Heart left ventricle (tissue), 16 donors: ENCODE data around the gene MFSD8. TPM values are rescaled to one million over a fixed set of nuclear protein-coding genes. Genes with fewer than 3 reads are reported as not detected.
"Not testable (repeated sequence)": the region's sequence is repeated elsewhere in the genome, so short reads cannot be mapped to it uniquely, and the experiment has no call there.

Experiments
- ATAC-seq, 4 donors: fragments of 200-7000 bp; cut with Tn5 transposase; one replicate each; pipeline ENCODE4 v1.9.1; 2020 to 2022; ENCODE audit warnings: moderate library complexity in 4 of 4, mild to moderate bottlenecking in 3 of 4, moderate number of reproducible peaks in 1 of 4
- DNase-seq, 5 donors: peaks; one replicate each; pipeline ENCODE4 v3.0.0-alpha.2; 2020
- H3K27ac ChIP-seq, 12 donors: fragments of 200-600 bp; sonication (generic) in 4 of 12; one replicate each; pipeline versions ENCODE4 v1.5.0 to v1.8.0; 2016 to 2022; ENCODE audit warnings: mild to moderate bottlenecking in 2 of 12
- H3K27me3 ChIP-seq, 9 donors: fragments of 200-600 bp; sonication (generic) in 2 of 9; one replicate each; pipeline versions ENCODE4 v1.5.1 to v1.8.0; 2016 to 2022; ENCODE audit warnings: mild to moderate bottlenecking in 3 of 9
- H3K36me3 ChIP-seq, 9 donors: fragments of 200-600 bp; sonication (generic) in 2 of 9; one replicate each; pipeline versions ENCODE4 v1.5.0 to v1.8.0; 2018 to 2022; ENCODE audit warnings: mild to moderate bottlenecking in 2 of 9
- H3K4me1 ChIP-seq, 12 donors: fragments of 200-600 bp; sonication (generic) in 4 of 12; one replicate each; pipeline versions ENCODE4 v1.5.0 to v1.8.0; 2016 to 2022; ENCODE audit warnings: mild to moderate bottlenecking in 3 of 12
- H3K4me3 ChIP-seq, 12 donors: fragments of 200-600 bp; sonication (generic) in 4 of 12; one replicate each; pipeline versions ENCODE4 v1.5.0 to v1.8.0; 2017 to 2022; ENCODE audit warnings: mild to moderate bottlenecking in 9 of 12, moderate library complexity in 4 of 12
- H3K9me3 ChIP-seq, 12 donors: fragments of 200-600 bp; sonication (generic) in 4 of 12; one replicate each; pipeline versions ENCODE4 v1.5.0 to v1.8.0; 2016 to 2022; ENCODE audit warnings: mild to moderate bottlenecking in 1 of 12
- CTCF ChIP-seq, 12 donors: fragments of 200-600 bp; sonication (generic) in 4 of 12; IDR thresholded peaks; one replicate each; pipeline versions ENCODE4 v1.5.0 to v1.8.0; 2018 to 2022; ENCODE audit warnings: antibody characterized with exemption in 12 of 12, mild to moderate bottlenecking in 5 of 12
- POLR2A ChIP-seq, 2 donors: fragments of 450-650 bp; IDR thresholded peaks; one replicate each; pipeline ENCODE4 v1.6.1; 2017; ENCODE audit warnings: antibody characterized with exemption in 2 of 2, mild to moderate bottlenecking in 2 of 2, moderate library complexity in 2 of 2
- WGBS, 4 donors: extraction: QIAGEN DNeasy Blood & Tissue Kit in 2 of 4; methylation state at CpG; one replicate each; pipeline versions ENCODE4 v1.1.5 to v1.1.7; 2013 to 2018; 5-methylcytosine and 5-hydroxymethylcytosine counted together
- intact Hi-C, 10 donors: fragments of 100-400 bp; cut with DNase I; formaldehyde crosslinking; loops; one replicate each; pipeline versions ENCODE4 v1.11.1 to v1.14.2; 2022
- polyA plus RNA-seq, 2 donors: library from polyadenylated mRNA; stranded (reverse); fragments of 200-250 nt; gene quantifications; one replicate each; pipeline ENCODE4 v1.2.3, GENCODE V29; 2013
- total RNA-seq, 9 donors: library from RNA; depleted of rRNA in 2 of 9; stranded (reverse); fragments of >200 nt in 2 of 9; fragmentation: NEBNext Ultra II Directional in 3 of 9; extraction: Animal tissue kit (Norgen Biotek cat#: 25700) in 3 of 9; gene quantifications; one replicate each; pipeline versions ENCODE4 v1.1.0 to v1.2.4, GENCODE V29; 2016 to 2023
- donor health status: ischemic (EF 13 %, LVEDD 7.1; RV severe dilation, severe dysfunction).
- donor health status: healthy with polysubstance abuse.
- donor health status: DM: no; HTN: yes; CAD: no.
- donor health status: DM: no; HTN: no; CAD: no.
- donor health status: ischemic (EF 25% LVEDD 6.9; RV normal size, moderate dysfunction).
- donor health status: ischemic (EF 25% LVEDD 5.7; RV mildly dilated, moderate dysfunction).
- donor health status: healthy.
- donor health status: DM: yes; HTN: yes; CAD: no.
- donor health status: ischemic (EF 35%, LVEDD 5.7; RV mildly dilated, moderate dysfunction).
- donor health status: nonischemic (EF 11% LVEDD 7.7; RV severe dilation, severe dysfunction).
- donor health status: DM: yes; HTN: yes; CAD: no.
- donor health status: PGD.
- donor health status: ischemic (EF 29% LVEDD 5.4; RV normal size, mild dysfunction).
- donor health status: nonischemic (EF 23%, LVEDD 6.1; RV moderate dilation, normal function).

The MFSD8 gene
- total and polyA plus RNA-seq, 11 donors = 4.1 to 17.4 (median 9.7) TPM

GRCh38 chr4:127965803-127966175 lies 816 bp upstream of the MFSD8 start:
- no peak for TF ChIP-seq POLR2A (IDR thresholded peaks at IDR 0.05)
- no peak for TF ChIP-seq CTCF (IDR thresholded peaks at IDR 0.05)
- ATAC-seq = peak in 3 of 4 donors; percentile 6 to 27 (median 25)

GRCh38 chr4:127964426-127965061 lies 429 bp downstream of the MFSD8 start:
- H3K27ac ChIP-seq = peak overlapping the region; percentile 85 to 97 (median 94)
- intact Hi-C loops = loop anchor here in 6 of 10 donors (2.0 to 10.0 kb wide), 6 partner anchors 80 to 182 kb away; partner anchors contain the start of genes PLK4 (in 5 of the 6), HSPA4L (in 4 of the 6) and LARP1B (in 1 of the 6)
- peak; percentile 13 to 39 (median 28) for ATAC-seq
- DNase-seq = peak in 3 of 5 donors; percentile 22 to 69 (median 32)
- H3K4me3 ChIP-seq = peak overlapping the region; percentile 73 to 94 (median 80)
- H3K27me3 ChIP-seq, H3K36me3 ChIP-seq, H3K9me3 ChIP-seq: not testable (repeated sequence)
- 1 to 5% (median 4%) methylated on average over 5 to 41 of the region's 41 CpGs for WGBS, 4 donors
- H3K4me1 ChIP-seq = peaks cover 0 to 42% (median 16%) of the 10 kb centered on the region in 12 donors

More at GRCh38 chr4:127965803-127966175, 816 bp upstream of the MFSD8 start:
- H3K9me3 ChIP-seq = no peaks in the 10 kb centered on the region
- DNase-seq = peak in 4 of 5 donors; percentile 51 to 58 (median 54)
- no peaks in the 10 kb centered on the region for H3K36me3 ChIP-seq
- H3K27ac ChIP-seq = peak overlapping the region; percentile 85 to 97 (median 94)
- H3K27me3 ChIP-seq = no peaks in the 10 kb centered on the region
- WGBS, 4 donors = 0 to 3% (median 1%) methylated on average over 4 to 15 of the region's 15 CpGs
- H3K4me3 ChIP-seq = peak overlapping the region; percentile 73 to 94 (median 80)
- H3K4me1 ChIP-seq = peaks cover 0 to 49% (median 16%) of the 10 kb centered on the region in 12 donors
- intact Hi-C loops = loop anchor here in 6 of 10 donors (2.0 to 10.0 kb wide), 6 partner anchors 81 to 183 kb away; partner anchors contain the start of genes HSPA4L (in 4 of the 6), PLK4 (in 4 of the 6) and LARP1B (in 1 of the 6)

GRCh38 chr4:127963633-127964398 lies 1.2 kb downstream of the MFSD8 start:
- Histone ChIP-seq H3K4me3 (peak overlapping the region; percentile 73 to 94 (median 80)), H3K4me1 (peaks cover 0 to 37% (median 13%) of the 10 kb centered on the region in 12 donors), H3K27ac (peak overlapping the region in 9 of 12 donors; percentile 93 to 97 (median 96))
- intact Hi-C loops = loop anchor here in 6 of 10 donors (2.0 to 10.0 kb wide), 4 partner anchors 79 to 181 kb away; partner anchors contain the start of genes HSPA4L (in 4 of the 6) and PLK4 (in 4 of the 6)
- DNase-seq, H3K27me3 ChIP-seq, ATAC-seq, H3K9me3 ChIP-seq, H3K36me3 ChIP-seq: not testable (repeated sequence)
- 52 to 79% (median 64%) methylated on average over 18 to 35 of the region's 35 CpGs for WGBS, 4 donors

GRCh38 chr4:127959794-127960193 lies 5.2 kb downstream of the MFSD8 start:
- no peak overlapping the region for H3K27ac ChIP-seq
- H3K27me3 ChIP-seq = no peaks in the 10 kb centered on the region
- ATAC-seq (no peak), DNase-seq (no peak)
- WGBS, 4 donors = 54 to 76% (median 62%) methylated on average over 1 of the region's 1 CpG
- H3K4me1 ChIP-seq = peaks cover 0 to 14% (median 0%) of the 10 kb centered on the region in 12 donors
- intact Hi-C loops = loop anchor here in 5 of 10 donors (5.0 to 10.0 kb wide), 3 partner anchors 75 to 175 kb away; partner anchors contain the start of genes PLK4 (in 4 of the 5) and HSPA4L (in 3 of the 5)
- H3K36me3 ChIP-seq = peaks cover 0 to 27% (median 18%) of the 10 kb centered on the region in 9 donors
- H3K4me3 ChIP-seq = no peak overlapping the region
- no peak for TF ChIP-seq CTCF (IDR thresholded peaks at IDR 0.05)
- no peak for TF ChIP-seq POLR2A (IDR thresholded peaks at IDR 0.05)
- H3K9me3 ChIP-seq = no peaks in the 10 kb centered on the region
